T-helper 17 cell (primary cell): ENCODE data around the gene FAM83C. TPM values are rescaled to one million over a fixed set of nuclear protein-coding genes. Genes with fewer than 3 reads are reported as not detected.

Experiments used
- ATAC-seq: fragments of 150-1000 bp; cut with Tn5 transposase; 2 replicates; pipeline ENCODE4 v1.10.0; 2021; ENCODE audit warnings: mild to moderate bottlenecking, moderate library complexity
- DNase-seq, 3 donors: peaks; one replicate each; pipeline versions ENCODE4 v3.0.0 to v3.0.0-alpha.2; 2020 to 2021
- H3K9me3 ChIP-seq: one replicate; pipeline ENCODE4 v1.7.0; 2013; ENCODE audit warnings: low read length, mild to moderate bottlenecking; ENCODE audit not compliant: control insufficient read depth, poor library complexity, severe bottlenecking
- H3K27ac Mint-ChIP-seq: one replicate; pipeline ENCODE4 v1.8.0; 2022; ENCODE audit warnings: mild to moderate bottlenecking, moderate library complexity, mixed read lengths
- H3K27me3 Mint-ChIP-seq: one replicate; pipeline ENCODE4 v1.8.0; 2022; ENCODE audit warnings: mixed read lengths
- H3K36me3 Mint-ChIP-seq: one replicate; pipeline ENCODE4 v1.8.0; 2022; ENCODE audit warnings: low read depth, mixed read lengths
- H3K4me1 Mint-ChIP-seq: one replicate; pipeline ENCODE4 v1.8.0; 2022; ENCODE audit warnings: mild to moderate bottlenecking, mixed read lengths
- H3K4me3 Mint-ChIP-seq: one replicate; pipeline ENCODE4 v1.8.0; 2022; ENCODE audit warnings: mild to moderate bottlenecking, moderate library complexity, mixed read lengths
- total RNA-seq, 4 donors: library from RNA in 2 of 4; stranded (reverse) in 2 of 4; gene quantifications; one replicate each; pipeline ENCODE4 v1.2.3 and lab custom pipeline; 2022 to 2026

The FAM83C gene
- total RNA-seq, 2 donors from 2014 or later, result not detected

DNA sequence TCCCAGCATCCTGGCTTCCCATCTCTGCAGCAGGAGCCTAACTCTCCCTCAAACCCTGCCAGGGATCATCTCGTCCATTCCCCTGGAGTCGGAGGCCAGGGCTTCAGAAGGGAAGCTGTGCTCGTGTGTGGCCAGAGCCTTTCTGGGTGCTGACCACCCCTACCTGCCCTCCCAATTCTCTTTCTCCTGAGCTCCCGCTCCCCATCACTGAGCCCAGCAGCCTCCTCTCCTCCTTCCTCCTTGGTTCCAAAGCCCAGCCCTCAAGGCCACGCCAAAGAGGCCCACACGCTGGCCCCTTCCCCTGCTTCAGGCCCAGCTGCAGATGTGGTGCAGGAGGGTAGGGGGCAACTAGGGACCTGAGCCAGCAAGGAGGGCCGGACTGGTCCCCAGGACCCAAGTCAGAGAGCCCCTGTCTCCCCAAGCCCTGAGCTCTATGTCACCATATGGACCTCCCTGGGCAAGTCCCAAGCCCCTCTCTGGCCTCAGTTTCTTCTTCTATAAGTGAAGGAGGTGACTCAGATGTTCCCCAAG lies 1.3 kb downstream of the FAM83C start:
- DNase-seq, result no peak
- Mint-ChIP-seq H3K4me3 (no peak overlapping the region), H3K4me1 (peaks cover 2% of the 10 kb centered on the region), H3K36me3 (no peaks in the 10 kb centered on the region), H3K27ac (no peak overlapping the region), H3K27me3 (peaks cover 26% of the 10 kb centered on the region)
- no peak for ATAC-seq
- H3K9me3 ChIP-seq, result no peaks in the 10 kb centered on the region

DNA sequence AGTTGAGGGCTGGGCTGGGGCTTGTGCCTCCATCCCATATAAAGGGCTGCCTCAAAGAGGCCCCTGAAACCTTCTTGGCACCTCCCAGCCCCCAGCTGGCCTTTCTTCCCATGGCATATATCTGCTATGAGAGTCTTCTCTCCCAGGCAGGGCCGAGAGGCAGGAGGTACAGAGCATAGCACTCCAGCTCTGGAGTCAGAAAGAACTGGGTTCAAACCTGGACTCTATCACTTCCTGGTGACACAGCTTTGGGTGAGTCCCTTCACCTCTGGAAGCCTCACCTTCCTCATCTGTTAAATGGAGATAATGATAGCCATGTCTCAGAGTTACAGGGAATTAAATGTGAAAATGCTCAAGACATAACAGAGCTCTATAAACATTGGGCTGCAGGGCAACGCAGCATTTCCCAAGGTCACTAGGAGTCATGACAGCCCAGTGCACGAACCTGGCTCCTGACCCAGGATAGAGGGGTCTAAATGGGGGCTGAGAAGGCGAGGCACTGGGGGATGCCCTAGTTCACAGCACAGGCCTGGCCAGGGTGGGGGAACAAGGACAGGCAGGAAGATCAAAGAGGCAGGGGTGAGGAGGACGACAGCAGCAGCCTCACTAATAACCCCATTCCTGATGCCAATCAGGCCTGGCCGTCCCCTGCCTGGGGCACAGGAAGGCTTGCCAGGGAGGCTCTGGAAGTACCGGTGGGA lies 1.9 kb downstream of the FAM83C start:
- H3K27ac Mint-ChIP-seq, result peak overlapping the region; percentile 63
- peaks cover 2% of the 10 kb centered on the region for H3K4me1 Mint-ChIP-seq
- H3K4me3 Mint-ChIP-seq, result peak overlapping the region; percentile 47
- H3K9me3 ChIP-seq, result no peaks in the 10 kb centered on the region
- peaks cover 20% of the 10 kb centered on the region for H3K27me3 Mint-ChIP-seq
- no peak for ATAC-seq
- no peaks in the 10 kb centered on the region for H3K36me3 Mint-ChIP-seq
- no peak for DNase-seq

DNA sequence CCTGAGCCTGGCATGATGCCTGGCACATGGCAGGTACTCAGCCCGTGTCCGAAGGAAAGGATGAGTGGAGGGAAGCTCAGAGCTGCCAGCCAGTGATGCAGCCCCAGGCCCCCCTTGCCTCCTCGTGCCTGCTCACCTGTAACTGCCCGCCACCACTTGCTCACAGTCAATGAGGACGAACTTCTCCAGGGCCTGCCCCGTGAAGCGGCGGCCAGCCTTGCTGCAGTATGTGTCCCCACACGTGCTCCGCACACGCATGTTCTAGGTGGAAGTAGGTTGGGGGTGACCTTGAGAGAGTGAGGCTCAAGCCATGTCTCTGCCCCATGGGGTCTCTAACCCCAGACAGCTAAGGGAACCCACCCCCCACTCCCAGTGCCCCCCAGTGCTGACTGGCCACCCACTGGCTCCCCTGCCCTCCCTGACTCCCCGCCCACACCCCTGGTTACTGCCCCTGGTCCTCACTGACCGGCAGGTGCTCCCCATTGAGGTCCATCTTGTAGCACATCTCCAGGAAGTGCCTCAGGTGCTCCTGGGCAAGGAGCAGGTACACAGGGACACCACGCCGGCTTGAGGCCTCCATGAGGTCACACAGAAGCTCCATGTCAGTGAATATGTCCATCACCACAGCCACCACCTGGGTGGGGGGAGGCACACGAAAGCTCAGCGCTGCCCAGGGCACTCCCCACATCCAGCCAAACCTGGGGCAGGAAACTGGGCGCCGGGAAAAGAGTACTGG lies 3.7 kb downstream of the FAM83C start:
- Mint-ChIP-seq H3K27me3 (peaks cover 17% of the 10 kb centered on the region), H3K27ac (no peak overlapping the region), H3K4me3 (no peak overlapping the region), H3K36me3 (peaks cover 2% of the 10 kb centered on the region), H3K4me1 (peaks cover 11% of the 10 kb centered on the region)
- no peak for DNase-seq
- no peaks in the 10 kb centered on the region for H3K9me3 ChIP-seq
- no peak for ATAC-seq

DNA sequence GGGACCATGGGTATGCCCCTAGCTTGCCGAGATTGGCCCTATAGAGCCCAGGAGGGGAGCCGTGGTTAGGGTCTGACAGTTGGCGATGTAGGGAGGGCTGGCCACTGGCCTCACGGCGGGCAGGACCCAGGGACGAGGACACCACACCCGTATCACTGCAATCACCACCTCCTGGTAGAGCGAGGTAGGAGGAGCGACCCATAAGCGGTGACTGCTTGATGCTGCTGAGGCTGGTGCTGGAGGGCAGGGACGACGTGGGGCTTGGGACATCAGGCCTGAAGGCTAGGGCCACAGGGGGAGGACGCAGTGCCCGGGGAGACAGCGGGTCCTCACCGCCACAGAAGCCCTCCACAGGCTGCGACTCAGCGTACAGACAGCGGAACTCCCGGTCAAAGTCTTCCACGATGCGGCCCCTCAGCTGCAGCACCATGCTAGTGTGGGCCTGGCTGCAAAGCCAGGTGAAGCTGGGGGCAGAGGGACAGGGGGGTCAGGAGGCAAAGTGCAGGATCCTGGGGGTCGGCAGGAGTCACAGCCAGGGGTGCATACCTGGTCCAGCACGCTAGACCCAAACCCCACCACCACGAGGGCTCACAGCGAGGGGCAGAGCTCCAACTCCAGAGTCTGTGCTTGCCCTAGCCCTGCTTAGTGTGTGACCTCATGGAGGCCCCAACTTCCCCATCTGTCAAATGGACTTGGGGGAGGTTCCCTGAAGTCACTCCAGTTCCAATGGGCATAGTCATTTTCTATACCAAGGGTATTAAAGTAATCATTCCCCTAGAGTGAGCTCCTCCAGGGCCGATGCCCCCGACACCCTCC lies 4.5 kb downstream of the FAM83C start:
- H3K9me3 ChIP-seq, result no peaks in the 10 kb centered on the region
- no peak overlapping the region for H3K4me3 Mint-ChIP-seq
- H3K27me3 Mint-ChIP-seq, result peaks cover 9% of the 10 kb centered on the region
- DNase-seq, result no peak
- no peak for ATAC-seq
- H3K27ac Mint-ChIP-seq, result no peak overlapping the region
- peaks cover 14% of the 10 kb centered on the region for H3K4me1 Mint-ChIP-seq
- H3K36me3 Mint-ChIP-seq, result peaks cover 2% of the 10 kb centered on the region

DNA sequence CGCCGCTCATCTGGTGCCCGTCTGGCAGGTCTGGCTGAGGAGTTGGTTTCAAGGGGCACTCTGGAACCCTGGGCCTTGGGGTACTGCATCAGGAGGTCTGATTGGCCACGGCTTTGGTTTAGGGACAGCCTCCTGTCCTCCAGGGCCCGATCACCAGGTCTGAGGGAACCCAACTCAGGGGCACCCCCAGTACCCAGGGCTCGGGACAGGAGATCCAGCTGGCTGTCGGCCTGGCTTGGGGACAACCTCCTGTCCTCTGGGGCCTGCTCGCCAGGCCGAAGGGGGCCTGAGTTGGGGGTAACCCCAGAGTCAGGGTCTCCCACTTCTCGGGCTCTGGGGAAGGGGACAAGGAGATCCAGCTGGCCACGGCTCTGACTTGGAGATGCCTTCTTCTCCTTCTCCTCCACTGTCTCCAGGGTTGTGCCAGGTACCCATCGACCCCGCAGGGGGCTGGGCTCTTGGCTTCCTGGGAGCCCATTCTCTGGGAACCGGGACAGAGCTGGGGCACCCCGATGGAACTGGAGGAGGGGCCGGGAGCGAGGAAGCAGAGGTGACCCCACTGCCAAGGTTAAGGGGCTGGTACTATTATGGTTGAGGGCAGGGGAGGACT lies 5.2 kb downstream of the FAM83C start:
- ATAC-seq (no peak), DNase-seq (no peak)
- H3K36me3 Mint-ChIP-seq, result peaks cover 2% of the 10 kb centered on the region
- peaks cover 5% of the 10 kb centered on the region for H3K27me3 Mint-ChIP-seq
- H3K9me3 ChIP-seq, result no peaks in the 10 kb centered on the region
- no peak overlapping the region for H3K4me3 Mint-ChIP-seq
- H3K4me1 Mint-ChIP-seq, result peaks cover 17% of the 10 kb centered on the region
- no peak overlapping the region for H3K27ac Mint-ChIP-seq

DNA sequence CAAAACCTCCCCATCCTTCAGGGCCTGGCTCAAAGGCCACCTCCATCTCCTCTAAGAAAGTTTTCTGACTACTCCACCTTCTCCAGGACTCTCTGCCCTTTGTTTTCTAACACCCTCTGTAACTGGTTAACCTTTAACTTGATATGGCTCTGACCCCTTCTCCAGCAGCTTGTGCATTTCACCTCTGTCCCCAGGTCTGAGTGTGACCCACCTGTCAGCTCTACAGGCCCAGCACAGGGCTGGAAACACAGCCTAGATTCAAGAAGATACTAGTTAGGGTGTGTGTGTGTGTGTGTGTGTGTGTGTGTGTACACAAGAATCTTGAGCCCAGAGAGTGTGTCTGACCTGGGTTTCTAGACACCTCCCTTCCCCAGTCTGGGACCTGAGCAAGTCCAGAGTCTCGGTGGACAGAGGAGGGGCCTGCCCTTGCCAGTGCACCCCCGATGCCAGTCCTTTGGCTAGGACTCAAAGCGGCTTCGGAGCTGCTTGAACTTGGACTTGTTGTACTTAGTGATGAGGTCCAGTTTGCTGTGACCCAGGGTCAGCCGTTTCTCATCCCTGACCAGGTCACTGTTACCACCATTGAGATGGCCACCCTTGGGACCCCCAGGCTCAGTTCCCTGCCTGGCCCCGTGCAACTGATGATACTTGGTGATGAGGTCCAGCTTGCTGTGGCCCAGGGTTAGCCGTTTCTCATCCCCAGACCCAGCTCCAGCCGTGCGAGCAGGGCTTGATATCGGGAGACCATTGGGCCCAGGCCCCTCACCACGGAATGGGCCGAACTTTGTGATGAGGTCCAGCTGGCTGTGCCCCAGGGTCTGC lies 5.9 kb downstream of the FAM83C start:
- H3K9me3 ChIP-seq, result no peaks in the 10 kb centered on the region
- Mint-ChIP-seq H3K27ac (peak overlapping the region; percentile 97), H3K27me3 (peaks cover 5% of the 10 kb centered on the region), H3K36me3 (peaks cover 2% of the 10 kb centered on the region), H3K4me3 (peak overlapping the region; percentile 99), H3K4me1 (peaks cover 17% of the 10 kb centered on the region)
- ATAC-seq, result no peak
- no peak for DNase-seq

DNA sequence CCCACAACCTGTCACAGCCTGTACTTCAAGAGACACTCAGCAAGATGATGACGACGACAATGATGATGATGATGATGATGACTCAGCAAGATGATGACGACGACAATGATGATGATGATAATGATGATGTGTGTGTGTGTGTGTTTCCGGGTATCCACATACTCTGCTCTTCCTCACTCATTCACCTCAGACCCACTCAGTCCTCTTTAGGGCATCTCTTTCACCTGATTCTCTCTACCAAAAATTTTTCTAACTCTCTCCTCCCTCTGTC lies 6.5 kb downstream of the FAM83C start:
- Mint-ChIP-seq H3K27ac (peak overlapping the region; percentile 97), H3K36me3 (peaks cover 2% of the 10 kb centered on the region), H3K4me1 (peaks cover 17% of the 10 kb centered on the region), H3K4me3 (peak overlapping the region; percentile 99), H3K27me3 (no peaks in the 10 kb centered on the region)
- DNase-seq (no peak), ATAC-seq (no peak)
- H3K9me3 ChIP-seq, result no peaks in the 10 kb centered on the region

DNA sequence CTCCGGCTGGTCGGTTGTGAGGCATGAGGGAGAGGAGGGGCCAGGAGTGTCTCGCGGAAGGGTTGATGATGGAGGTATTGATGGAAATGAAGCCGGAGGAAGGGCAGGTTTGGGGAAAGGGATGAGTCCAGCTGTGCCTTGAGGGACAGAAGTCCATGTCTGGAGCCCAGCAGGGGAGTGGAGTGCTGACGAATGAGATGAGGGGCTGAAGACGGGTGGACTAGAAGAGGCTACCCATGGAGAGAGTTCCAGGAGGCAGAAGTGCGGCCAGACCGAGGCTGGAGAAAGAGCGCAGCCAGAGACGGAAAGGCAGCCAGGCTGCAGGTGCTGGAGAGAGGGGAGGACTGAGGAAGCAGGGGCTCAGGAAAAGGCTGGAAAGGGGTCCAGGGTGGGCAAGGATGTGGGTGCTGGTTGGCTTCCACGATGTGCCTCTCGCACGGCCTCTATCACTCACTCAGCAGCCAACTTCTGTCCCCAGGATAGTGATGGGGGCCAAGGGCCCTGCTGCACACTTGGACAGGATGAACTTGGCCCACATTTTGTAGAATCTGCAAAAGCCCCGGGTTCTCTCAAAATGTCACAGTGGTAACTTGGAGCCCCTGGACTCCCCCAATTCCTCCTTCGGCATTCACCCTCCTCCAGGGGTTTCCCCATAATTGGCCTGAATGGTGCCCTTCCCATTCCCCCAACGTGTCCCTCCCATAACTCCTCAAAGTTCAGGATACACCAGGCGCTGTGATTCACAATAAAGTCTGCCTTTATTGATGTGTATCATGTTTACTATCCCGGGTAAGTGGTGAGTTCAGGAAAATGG lies 7.0 kb downstream of the FAM83C start:
- Mint-ChIP-seq H3K4me3 (peak overlapping the region; percentile 99), H3K36me3 (peaks cover 2% of the 10 kb centered on the region), H3K27me3 (no peaks in the 10 kb centered on the region), H3K27ac (peak overlapping the region; percentile 97), H3K4me1 (peaks cover 19% of the 10 kb centered on the region)
- DNase-seq (no peak), ATAC-seq (no peak)
- no peaks in the 10 kb centered on the region for H3K9me3 ChIP-seq

DNA sequence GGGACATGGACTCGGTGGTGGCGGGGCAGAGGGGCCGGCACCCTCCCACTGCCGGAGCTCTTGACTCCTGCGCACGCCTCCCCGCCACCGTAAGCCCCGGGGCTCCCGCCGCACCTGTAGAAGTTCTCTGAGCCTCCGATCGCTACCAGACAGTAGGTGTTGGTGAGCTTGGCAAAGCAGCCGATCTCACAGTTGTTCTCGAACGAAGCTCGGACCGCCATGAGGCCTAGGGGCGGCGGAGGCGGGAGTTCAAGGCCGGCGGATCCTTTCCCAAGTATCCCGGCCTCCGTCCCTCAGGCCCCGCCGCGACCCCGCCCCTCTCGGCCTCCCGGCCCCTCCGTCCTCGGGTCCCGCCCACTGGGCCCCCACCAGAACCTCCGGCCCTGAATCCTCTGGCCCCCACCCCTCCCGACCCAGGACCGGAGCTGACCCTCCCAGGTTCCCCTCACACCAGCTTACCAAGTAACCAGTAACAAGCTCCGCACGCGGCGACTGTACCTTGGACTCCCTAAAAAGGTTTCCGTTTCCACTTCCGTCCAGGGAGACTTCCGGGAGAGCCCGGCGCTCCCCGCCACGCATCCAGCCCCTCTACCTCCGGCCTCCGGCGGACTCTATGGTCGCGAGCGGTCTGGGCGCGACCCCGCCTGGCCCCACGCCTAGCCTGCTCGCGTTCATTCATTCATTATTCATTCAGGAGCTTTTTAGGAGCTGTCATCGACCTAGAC lies 7.8 kb downstream of the FAM83C start, which contains the start of gene EIF6:
EIF6 (minus strand) TSS at position 506 of the 725 bp plus-strand sequence; CDS start at position 221, 285 bp downstream.
- peaks cover 2% of the 10 kb centered on the region for H3K36me3 Mint-ChIP-seq
- peak within 1 kb of the TSS; percentile 99 for H3K4me3 Mint-ChIP-seq
- H3K27me3 Mint-ChIP-seq, result no peaks in the 10 kb centered on the region
- H3K9me3 ChIP-seq, result no peaks in the 10 kb centered on the region
- ATAC-seq (peak; percentile 72), DNase-seq (peak; percentile 36 to 43 (median 42))
- H3K4me1 Mint-ChIP-seq, result peaks cover 22% of the 10 kb centered on the region
- peak within 1 kb of the TSS; percentile 97 for H3K27ac Mint-ChIP-seq

DNA sequence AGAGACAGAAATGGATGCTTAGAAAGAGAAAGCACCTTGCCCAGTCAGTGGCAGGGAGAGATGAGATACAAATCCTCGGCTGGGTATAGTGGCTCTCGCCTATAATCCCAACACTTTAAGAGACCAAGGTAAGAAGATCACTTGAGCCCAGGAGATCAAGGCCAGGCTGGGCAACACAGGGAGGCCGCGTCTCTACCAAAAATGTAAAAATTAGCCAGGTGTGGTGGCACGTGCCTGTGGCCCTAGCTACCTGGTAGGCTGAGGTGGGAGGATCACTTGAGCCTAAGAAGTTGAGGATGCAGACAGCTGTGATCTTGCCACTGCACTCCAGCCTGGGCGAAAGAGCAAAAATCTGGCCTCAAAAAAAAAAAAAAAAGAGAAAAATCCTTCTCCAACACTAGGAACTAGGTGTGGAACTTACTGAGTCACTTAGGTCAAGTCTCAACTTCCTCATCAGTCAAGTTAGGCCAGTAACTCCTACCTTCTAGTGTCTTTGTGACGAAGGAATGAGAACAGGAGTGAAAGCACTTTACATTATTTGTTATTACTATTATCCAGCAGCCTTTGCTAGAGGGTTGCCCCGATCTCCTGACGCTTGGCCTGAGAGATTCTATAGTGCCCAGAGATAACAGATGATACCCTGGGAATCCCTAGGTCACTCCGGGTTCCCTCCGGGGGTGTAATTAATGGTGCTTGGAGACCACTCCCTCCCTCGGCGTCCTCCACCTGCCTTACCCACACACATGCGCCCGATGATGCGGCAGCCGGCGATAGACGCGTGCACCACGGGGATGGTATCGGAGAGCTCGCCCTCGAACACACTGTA lies 8.6 kb downstream of the FAM83C start:
- DNase-seq, result no peak
- peaks cover 2% of the 10 kb centered on the region for H3K36me3 Mint-ChIP-seq

More for the DNA sequence above, 8.6 kb downstream of the FAM83C start:
- ATAC-seq, result peak; percentile 64
- peak overlapping the region; percentile 97 for H3K27ac Mint-ChIP-seq
- no peaks in the 10 kb centered on the region for H3K9me3 ChIP-seq
- peaks cover 22% of the 10 kb centered on the region for H3K4me1 Mint-ChIP-seq
- no peaks in the 10 kb centered on the region for H3K27me3 Mint-ChIP-seq
- peak overlapping the region; percentile 99 for H3K4me3 Mint-ChIP-seq
